ENCODE measurements around the gene ZCCHC8. TPM values are rescaled to one million over a fixed set of nuclear protein-coding genes. Genes with fewer than 3 reads are reported as not detected.

ZCCHC8 gene
- total RNA-seq, 2 experiments from 2014 or later: 35.2 to 37.6 TPM

Other genes with a start within 250 kb of the ZCCHC8 start
- gene VPS33A, start 234.4 kb downstream of the ZCCHC8 start, total RNA-seq: 10 to 100 TPM; 37.2 to 40.7 TPM
- gene CLIP1, start 78.3 kb downstream of the ZCCHC8 start, total RNA-seq: 10 to 100 TPM; 42.5 to 47.2 TPM
- 10 to 100 TPM; 84.1 to 89.4 TPM for gene RSRC2, start 26.0 kb upstream of the ZCCHC8 start, total RNA-seq
- 10 to 100 TPM; 90.7 to 97.8 TPM for gene KNTC1, start 26.3 kb upstream of the ZCCHC8 start, total RNA-seq
- gene HCAR2, start 202.4 kb upstream of the ZCCHC8 start, total RNA-seq: not detected
- gene HCAR3, start 215.9 kb upstream of the ZCCHC8 start, total RNA-seq: not detected
- gene HCAR1, start 229.9 kb upstream of the ZCCHC8 start, total RNA-seq: under 1 TPM; 0.08 to 0.15 TPM

Measured in activated CD8-positive, alpha-beta memory T cell treated with anti-CD3 and anti-CD28 coated beads for 36 hours (primary cell).